IMR-90 (cell line): ENCODE measurements around the gene NDUFB11. TPM values are rescaled to one million over a fixed set of nuclear protein-coding genes. Genes with fewer than 3 reads are reported as not detected.
A peak's percentile ranks its signal among the peaks of the same experiment; 100 is the strongest.

Source experiments
- ATAC-seq: fragments of 200-7000 bp; cut with Tn5 transposase; 2 replicates; pipeline ENCODE4 v1.9.1; 2020; ENCODE audit warnings: low read depth, mild to moderate bottlenecking, moderate library complexity
- BruUV-seq: library from RNA; stranded (reverse); fragments of 400-500 nt; replicated peaks from 2 replicates; lab custom pipeline; 2021; lab: Mats Ljungman, UMichigan
- CTCF ChIA-PET: fragments of 300-600 bp; formaldehyde crosslinking; extraction: SDS; loops from one replicate; lab custom pipeline; 2021; ENCODE audit warnings: antibody characterized with exemption; lab: Yijun Ruan, JAX
- POLR2A ChIA-PET: fragments of 300-600 bp; sonication (Branson Sonifier 250); formaldehyde crosslinking; loops from one replicate; lab custom pipeline; 2022; ENCODE audit warnings: antibody characterized with exemption; ENCODE audit not compliant: unreplicated experiment; lab: Charles Lee
- DNase-seq: peaks from one replicate; pipeline ENCODE4 v3.0.0; 2013
- H2AFZ ChIP-seq: replicated peaks from 2 replicates; pipeline ENCODE3; 2013; ENCODE audit warnings: low read length, mild to moderate bottlenecking; ENCODE audit not compliant: poor library complexity
- H2AK5ac ChIP-seq: 2 replicates; pipeline ENCODE4 v1.6.1; 2013; ENCODE audit warnings: low read depth, low read length, inconsistent platforms
- H2AK9ac ChIP-seq: replicated peaks from 2 replicates; pipeline ENCODE3; 2013; ENCODE audit warnings: mild to moderate bottlenecking, low read depth, low read length, moderate library complexity; ENCODE audit not compliant: poor library complexity
- H2BK120ac ChIP-seq: 2 replicates; pipeline ENCODE4 v1.6.1; 2013; ENCODE audit warnings: low read depth, low read length, inconsistent platforms
- H2BK15ac ChIP-seq: 3 replicates; pipeline ENCODE4 v1.6.1; 2013; ENCODE audit warnings: low read depth, low read length, inconsistent platforms
- H2BK20ac ChIP-seq: 2 replicates; pipeline ENCODE4 v1.6.1; 2013; ENCODE audit warnings: low read depth, mild to moderate bottlenecking, inconsistent platforms, low read length, moderate library complexity
- H2BK5ac ChIP-seq: 2 replicates; pipeline ENCODE4 v1.6.1; 2013; ENCODE audit warnings: mild to moderate bottlenecking, low read depth, low read length, inconsistent platforms; ENCODE audit not compliant: poor library complexity, severe bottlenecking
- H3K14ac ChIP-seq: replicated peaks from 2 replicates; pipeline ENCODE4 v1.6.1; 2013; ENCODE audit warnings: low read depth, low read length, inconsistent platforms
- H3K18ac ChIP-seq: 2 replicates; pipeline ENCODE4 v1.6.1; 2013; ENCODE audit warnings: low read depth, low read length, control low read depth
- H3K23ac ChIP-seq: 2 replicates; pipeline ENCODE4 v1.6.1; 2013; ENCODE audit warnings: low read depth, low read length, inconsistent platforms
- H3K27ac ChIP-seq: 2 replicates; pipeline ENCODE4 v1.5.1; 2013; ENCODE audit warnings: mild to moderate bottlenecking, control low read depth, low read length; ENCODE audit not compliant: insufficient read depth
- H3K27me3 ChIP-seq: 2 replicates; pipeline ENCODE4 v1.6.1; 2013; ENCODE audit warnings: low read length; ENCODE audit not compliant: control insufficient read depth, insufficient read depth
- H3K36me3 ChIP-seq: 2 replicates; pipeline ENCODE4 v1.6.1; 2013; ENCODE audit warnings: low read length, mixed read lengths; ENCODE audit not compliant: control insufficient read depth, insufficient read depth
- H3K4ac ChIP-seq: 2 replicates; pipeline ENCODE4 v1.6.1; 2013; ENCODE audit warnings: low read depth, low read length, inconsistent platforms
- H3K4me1 ChIP-seq: 2 replicates; pipeline ENCODE4 v1.6.1; 2013; ENCODE audit warnings: low read length, mixed read lengths; ENCODE audit not compliant: control insufficient read depth, insufficient read depth
- H3K4me2 ChIP-seq: 2 replicates; pipeline ENCODE4 v1.6.1; 2013; ENCODE audit warnings: low read depth, mild to moderate bottlenecking, control low read depth, low read length, moderate library complexity
- H3K4me3 ChIP-seq: 2 replicates; pipeline ENCODE4 v1.5.1; 2013; ENCODE audit warnings: low read depth, mild to moderate bottlenecking, control low read depth, low read length, moderate library complexity; ENCODE audit not compliant: insufficient read depth
- H3K56ac ChIP-seq: 2 replicates; pipeline ENCODE4 v1.6.1; 2013; ENCODE audit warnings: low read length, inconsistent platforms; ENCODE audit not compliant: insufficient read depth; ENCODE audit errors: extremely low read depth
- H3K79me1 ChIP-seq, 2 experiments: 2 replicates each; pipeline ENCODE4 v1.6.1; 2013; ENCODE audit warnings: low read length in 2 of 2, inconsistent platforms in 1 of 2, low read depth in 1 of 2
- H3K9ac ChIP-seq: 2 replicates; pipeline ENCODE4 v1.6.1; 2013; ENCODE audit warnings: low read depth, low read length, control low read depth
- H3K9me1 ChIP-seq: 2 replicates; pipeline ENCODE4 v1.6.1; 2013; ENCODE audit warnings: low read length, inconsistent platforms; ENCODE audit not compliant: insufficient read depth
- H3K9me3 ChIP-seq: 2 replicates; pipeline ENCODE4 v1.6.1; 2013; ENCODE audit warnings: low read length; ENCODE audit not compliant: control insufficient read depth, insufficient read depth
- H4K20me1 ChIP-seq: 2 replicates; pipeline ENCODE4 v1.6.1; 2013; ENCODE audit warnings: low read length, inconsistent platforms; ENCODE audit not compliant: insufficient read depth
- H4K5ac ChIP-seq: 2 replicates; pipeline ENCODE4 v1.6.1; 2013; ENCODE audit warnings: mild to moderate bottlenecking, low read depth, low read length, control low read depth
- H4K8ac ChIP-seq, 2 experiments: 2 replicates each; pipeline ENCODE4 v1.6.1; 2013; ENCODE audit warnings: low read depth in 2 of 2, low read length in 2 of 2, control low read depth in 1 of 2, inconsistent platforms in 1 of 2
- H4K91ac ChIP-seq: 2 replicates; pipeline ENCODE4 v1.6.1; 2013; ENCODE audit warnings: low read depth, low read length, inconsistent platforms; ENCODE audit not compliant: insufficient read depth
- BHLHE40 ChIP-seq: fragments of 150-350 bp; IDR thresholded peaks from 2 replicates; pipeline ENCODE4 v1.6.1; 2016; ENCODE audit warnings: mild to moderate bottlenecking, low read depth, low read length
- CEBPB ChIP-seq: IDR thresholded peaks from 2 replicates; pipeline ENCODE4 v1.6.1; 2012; ENCODE audit warnings: low read depth, low read length, improper control_type of control experiment
- CHD1 ChIP-seq: IDR thresholded peaks from 2 replicates; pipeline ENCODE4 v1.6.1; 2012; ENCODE audit warnings: low read depth, low read length, improper control_type of control experiment
- MAFK ChIP-seq: IDR thresholded peaks from 2 replicates; pipeline ENCODE4 v1.6.1; 2012; ENCODE audit warnings: low read depth, low read length, improper control_type of control experiment
- MAZ ChIP-seq: IDR thresholded peaks from 2 replicates; pipeline ENCODE4 v1.6.1; 2012; ENCODE audit warnings: low read depth, mild to moderate bottlenecking, low read length, improper control_type of control experiment, moderate library complexity, borderline replicate concordance
- MXI1 ChIP-seq: IDR thresholded peaks from 2 replicates; pipeline ENCODE4 v1.6.1; 2012; ENCODE audit warnings: low read depth, mild to moderate bottlenecking, low read length, moderate library complexity, borderline replicate concordance
- NFE2L2 ChIP-seq: fragments of 150-350 bp; IDR thresholded peaks from 2 replicates; pipeline ENCODE4 v1.6.1; 2016; ENCODE audit warnings: low read depth, mild to moderate bottlenecking, low read length
- POLR2A ChIP-seq: IDR thresholded peaks from 2 replicates; pipeline ENCODE4 v1.6.1; 2012; ENCODE audit warnings: mild to moderate bottlenecking, low read depth, low read length
- RAD21 ChIP-seq: IDR thresholded peaks from 2 replicates; pipeline ENCODE4 v1.6.1; 2012; ENCODE audit warnings: low read length, improper control_type of control experiment
- RCOR1 ChIP-seq: IDR thresholded peaks from 2 replicates; pipeline ENCODE4 v1.6.1; 2012; ENCODE audit warnings: mild to moderate bottlenecking, low read length, improper control_type of control experiment; ENCODE audit not compliant: insufficient replicate concordance
- WGBS, 2 experiments: methylation state at CpG; one replicate each; pipeline versions ENCODE4 v1.1.5 to v1.1.7; 2013; ENCODE audit warnings: missing lambda C conversion rate in 2 of 2; ENCODE audit not compliant: insufficient read length in 1 of 2; ENCODE audit errors: extremely low coverage in 2 of 2; 5-methylcytosine and 5-hydroxymethylcytosine counted together
- dilution Hi-C: fragments of 300-500 bp; cut with HindIII; formaldehyde crosslinking; loops from one replicate; pipeline ENCODE4 v1.14.3; 2018; ENCODE audit warnings: low sequenced_read_pairs; ENCODE audit not compliant: unreplicated experiment
- in situ Hi-C: fragments of 300-500 bp; cut with MboI; formaldehyde crosslinking; loops from 3 replicates; pipeline ENCODE4 v1.14.3; 2019; ENCODE audit warnings: low sequenced_read_pairs, inconsistent platforms, mixed read lengths
- intact Hi-C: fragments of 100-400 bp; cut with micrococcal nuclease; formaldehyde crosslinking; loops from 2 replicates; pipeline ENCODE4 v1.10.0; 2022
- polyA plus RNA-seq, 3 experiments: library from polyadenylated mRNA; depleted of rRNA; stranded (reverse); fragments of >200 nt; gene quantifications; 2 replicates each; pipeline ENCODE4 v1.2.3, GENCODE V29; 2012; ENCODE audit warnings: low replicate concordance in 1 of 3
- total RNA-seq: library from RNA; depleted of rRNA; stranded (reverse); fragments of >200 nt; gene quantifications from 2 replicates; pipeline ENCODE4 v1.2.3, GENCODE V29; 2012
- TF ChIP-seq, protein P1 (sequence below): conservative IDR thresholded peaks from 2 replicates; pipeline ENCODE4 v1.5.1; 2012; ENCODE audit warnings: mild to moderate bottlenecking, low read depth, low read length, improper control_type of control experiment
- TF ChIP-seq, protein P2 (sequence below): fragments of 150-350 bp; IDR thresholded peaks from 2 replicates; pipeline ENCODE4 v1.6.1; 2016; ENCODE audit warnings: low read depth, mild to moderate bottlenecking, low read length, moderate library complexity, borderline replicate concordance
- TF ChIP-seq, protein P3 (sequence below): fragments of 150-350 bp; IDR thresholded peaks from 2 replicates; pipeline ENCODE4 v1.6.1; 2017; ENCODE audit warnings: mild to moderate bottlenecking, antibody characterized with exemption, low read length, low read depth

The NDUFB11 gene
- total and polyA plus RNA-seq, 2 of the 4 experiments (the other 2 are of a cell fraction): 17.0 to 58.3 TPM

DNA sequence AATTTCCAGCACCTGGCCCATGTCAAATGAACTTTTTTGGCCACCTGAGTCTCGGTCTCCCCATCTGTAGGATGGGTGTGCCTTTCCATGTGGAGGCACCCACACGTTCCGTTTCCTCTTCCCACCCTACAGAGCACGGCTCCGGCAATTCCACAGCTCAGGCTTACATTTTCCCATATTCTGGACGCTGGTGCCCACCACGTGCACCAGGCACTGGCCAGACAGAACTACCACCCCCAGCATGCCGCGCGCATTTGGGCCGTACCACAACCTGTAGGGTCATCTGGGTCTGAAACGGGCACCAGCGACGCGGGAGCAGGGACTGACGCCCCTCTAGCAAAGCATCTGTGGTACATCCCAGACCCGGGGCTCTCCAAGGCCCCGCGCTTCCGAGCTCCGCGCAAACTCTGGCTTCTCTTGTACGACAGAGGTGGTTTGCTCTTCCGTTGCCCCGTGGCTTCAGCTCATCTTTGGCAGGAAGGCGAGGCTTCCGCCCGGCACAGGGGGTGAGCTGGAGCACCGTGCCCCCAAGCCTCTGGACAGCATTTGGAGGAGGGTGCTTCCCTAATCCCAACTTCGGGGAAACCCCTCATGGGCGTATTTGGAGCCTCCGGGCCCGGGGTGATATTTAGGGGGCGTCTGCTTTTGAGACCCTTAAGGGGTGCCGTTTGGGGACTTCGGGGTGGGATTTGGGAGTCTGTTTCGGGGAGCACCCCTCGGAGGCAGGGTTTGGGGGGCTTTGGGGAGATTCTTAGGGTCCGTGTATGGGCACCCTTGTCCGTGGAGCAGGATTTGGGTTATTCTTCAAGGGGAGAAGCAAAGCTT is 46.2 kb upstream of the NDUFB11 start:
- Histone ChIP-seq H2AK9ac (peak overlapping the region; percentile 78), H3K23ac (peak overlapping the region; percentile 74), H3K4me3 (peak overlapping the region; percentile 60), H3K56ac (0 out of 2 replicates have a peak overlapping the region, but pooled peaks have one; percentile 49), H2AK5ac (peak overlapping the region; percentile 84), H3K79me1 (peaks cover 5 to 23% of the 10 kb centered on the region in 2 experiments), H3K14ac (peak overlapping the region; percentile 62), H2BK120ac (no peak overlapping the region), H4K20me1 (peaks cover 15% of the 10 kb centered on the region), H3K9me1 (no peaks in the 10 kb centered on the region; the same call in 1 of the 2 replicates), H4K8ac (peak overlapping the region in 1 of 2 experiments; percentile 63; a peak in 1 of 4 replicates), H3K4ac (peak overlapping the region; percentile 37), H3K18ac (no peak overlapping the region), H4K91ac (0 out of 2 replicates have a peak overlapping the region, but pooled peaks have one; percentile 6), H3K4me2 (peak overlapping the region; percentile 66), H4K5ac (no peak overlapping the region), H3K27me3 (peaks cover 2% of the 10 kb centered on the region; the same call in 1 of the 2 replicates), H2AFZ (peak overlapping the region; percentile 67), H2BK15ac (no peak overlapping the region), H3K27ac (peak overlapping the region; percentile 44; the same call in 1 of the 2 replicates), H3K4me1 (peaks cover 7% of the 10 kb centered on the region), H2BK5ac (no peak overlapping the region), H3K9ac (peak overlapping the region; percentile 63), H2BK20ac (no peak overlapping the region), H3K9me3 (no peaks in the 10 kb centered on the region), H3K36me3 (peaks cover 7% of the 10 kb centered on the region; the same call in 1 of the 2 replicates)
- in situ Hi-C loops (loop anchor here (10.0 kb wide), 2 partner anchors 194 to 334 kb away; no protein-coding TSS in a partner anchor), intact Hi-C loops (loop anchor here (5.0 kb wide), 2 partner anchors 292 to 452 kb away; partner anchors contain the start of gene ZNF41), dilution Hi-C loops (no loop called here)
- ChIA-PET POLR2A (interaction anchor here (1.1 kb wide), 1 partner anchor 194 kb away, joined by 3 read pairs; no protein-coding TSS in a partner anchor), CTCF (no interaction called here)
- 7% methylated on average over 20 of the region's 40 CpGs; no CpG with 5 or more reads in 1 of the 2 experiments for WGBS, 2 experiments
- no TSS peak for BruUV-seq
- DNase-seq (peak; percentile 92), ATAC-seq (peak; percentile 72)
- TF ChIP-seq, protein P1, sequence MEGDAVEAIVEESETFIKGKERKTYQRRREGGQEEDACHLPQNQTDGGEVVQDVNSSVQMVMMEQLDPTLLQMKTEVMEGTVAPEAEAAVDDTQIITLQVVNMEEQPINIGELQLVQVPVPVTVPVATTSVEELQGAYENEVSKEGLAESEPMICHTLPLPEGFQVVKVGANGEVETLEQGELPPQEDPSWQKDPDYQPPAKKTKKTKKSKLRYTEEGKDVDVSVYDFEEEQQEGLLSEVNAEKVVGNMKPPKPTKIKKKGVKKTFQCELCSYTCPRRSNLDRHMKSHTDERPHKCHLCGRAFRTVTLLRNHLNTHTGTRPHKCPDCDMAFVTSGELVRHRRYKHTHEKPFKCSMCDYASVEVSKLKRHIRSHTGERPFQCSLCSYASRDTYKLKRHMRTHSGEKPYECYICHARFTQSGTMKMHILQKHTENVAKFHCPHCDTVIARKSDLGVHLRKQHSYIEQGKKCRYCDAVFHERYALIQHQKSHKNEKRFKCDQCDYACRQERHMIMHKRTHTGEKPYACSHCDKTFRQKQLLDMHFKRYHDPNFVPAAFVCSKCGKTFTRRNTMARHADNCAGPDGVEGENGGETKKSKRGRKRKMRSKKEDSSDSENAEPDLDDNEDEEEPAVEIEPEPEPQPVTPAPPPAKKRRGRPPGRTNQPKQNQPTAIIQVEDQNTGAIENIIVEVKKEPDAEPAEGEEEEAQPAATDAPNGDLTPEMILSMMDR: no peak
- peak; percentile 89 for TF ChIP-seq MXI1
- TF ChIP-seq, protein P2, sequence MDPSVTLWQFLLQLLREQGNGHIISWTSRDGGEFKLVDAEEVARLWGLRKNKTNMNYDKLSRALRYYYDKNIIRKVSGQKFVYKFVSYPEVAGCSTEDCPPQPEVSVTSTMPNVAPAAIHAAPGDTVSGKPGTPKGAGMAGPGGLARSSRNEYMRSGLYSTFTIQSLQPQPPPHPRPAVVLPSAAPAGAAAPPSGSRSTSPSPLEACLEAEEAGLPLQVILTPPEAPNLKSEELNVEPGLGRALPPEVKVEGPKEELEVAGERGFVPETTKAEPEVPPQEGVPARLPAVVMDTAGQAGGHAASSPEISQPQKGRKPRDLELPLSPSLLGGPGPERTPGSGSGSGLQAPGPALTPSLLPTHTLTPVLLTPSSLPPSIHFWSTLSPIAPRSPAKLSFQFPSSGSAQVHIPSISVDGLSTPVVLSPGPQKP: no peak
- TF ChIP-seq MAZ: no peak
- peak; percentile 98; the same call in 1 of the 2 replicates for TF ChIP-seq CHD1
- no peak for TF ChIP-seq CEBPB
- TF ChIP-seq MAFK: no peak
- TF ChIP-seq RCOR1: no peak
- TF ChIP-seq, protein P3, sequence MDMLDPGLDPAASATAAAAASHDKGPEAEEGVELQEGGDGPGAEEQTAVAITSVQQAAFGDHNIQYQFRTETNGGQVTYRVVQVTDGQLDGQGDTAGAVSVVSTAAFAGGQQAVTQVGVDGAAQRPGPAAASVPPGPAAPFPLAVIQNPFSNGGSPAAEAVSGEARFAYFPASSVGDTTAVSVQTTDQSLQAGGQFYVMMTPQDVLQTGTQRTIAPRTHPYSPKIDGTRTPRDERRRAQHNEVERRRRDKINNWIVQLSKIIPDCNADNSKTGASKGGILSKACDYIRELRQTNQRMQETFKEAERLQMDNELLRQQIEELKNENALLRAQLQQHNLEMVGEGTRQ: peak; percentile 69
- TF ChIP-seq BHLHE40: peak; percentile 98
- peak; percentile 66; the same call in 1 of the 2 replicates for TF ChIP-seq POLR2A
- no peak for TF ChIP-seq NFE2L2
- no peak for TF ChIP-seq RAD21
